ENCODE measurements around the gene CLK1.
"Not testable (repeated sequence)": the region's sequence is repeated elsewhere in the genome, so short reads cannot be mapped to it uniquely, and the experiment has no call there.

The CLK1 gene

GRCh38 chr2:200864176-200865034 is at the start of gene CLK1:
Gene CLK1 (minus strand): TSS chr2:200864658. CDS start chr2:200861862, 2,796 bp downstream.
- in situ Hi-C loops (cut with MboI; ENCODE audit: low sequenced_read_pairs), result no loop called here

GRCh38 chr2:200913654-200914053 is 49.2 kb upstream of the CLK1 start:
- in situ Hi-C loops (cut with MboI; ENCODE audit: low sequenced_read_pairs), result no loop called here

GRCh38 chr2:200909958-200910357 is 45.5 kb upstream of the CLK1 start:
- in situ Hi-C loops (cut with MboI; ENCODE audit: low sequenced_read_pairs), result loop anchor here (10.0 kb wide), 1 partner anchor 275 kb away; the partner anchor contains the start of gene CASP10

- in situ Hi-C loops (cut with MboI; ENCODE audit: low sequenced_read_pairs), result loop anchor here (10.0 kb wide), 1 partner anchor 279 kb away; the partner anchor contains the start of gene CASP10
These were observed 41.3 kb upstream of the CLK1 start for GRCh38 chr2:200905618-200906296.

- in situ Hi-C loops (cut with MboI; ENCODE audit: low sequenced_read_pairs), result loop anchor here (10.0 kb wide), 1 partner anchor 283 kb away; the partner anchor contains the start of gene CASP10
These were observed 37.1 kb upstream of the CLK1 start for GRCh38 chr2:200901459-200902072.

- in situ Hi-C loops (cut with MboI; ENCODE audit: low sequenced_read_pairs), result no loop called here
These were observed 35.0 kb upstream of the CLK1 start for GRCh38 chr2:200899482-200899881.

- in situ Hi-C loops (cut with MboI; ENCODE audit: low sequenced_read_pairs), result no loop called here
These were observed 24.5 kb upstream of the CLK1 start, which contains the start of the genes NIF3L1 and PPIL3 for GRCh38 chr2:200888704-200889625. Gene NIF3L1 (plus strand): TSS chr2:200889371. CDS start chr2:200891944, 2,573 bp downstream. Gene PPIL3 (minus strand): TSS chr2:200889077. CDS start chr2:200887615, 1,462 bp downstream.

- in situ Hi-C loops (cut with MboI; ENCODE audit: low sequenced_read_pairs), result not testable (repeated sequence)
These were observed 17.3 kb upstream of the CLK1 start for GRCh38 chr2:200881715-200882249.

- in situ Hi-C loops (cut with MboI; ENCODE audit: low sequenced_read_pairs), result no loop called here
These were observed 13.9 kb upstream of the CLK1 start for GRCh38 chr2:200878289-200878880.

GRCh38 chr2:200877443-200877842 is 13.0 kb upstream of the CLK1 start:
- in situ Hi-C loops (cut with MboI; ENCODE audit: low sequenced_read_pairs), result no loop called here

- in situ Hi-C loops (cut with MboI; ENCODE audit: low sequenced_read_pairs), result no loop called here
These were observed 9.1 kb upstream of the CLK1 start for GRCh38 chr2:200873560-200873959.

GRCh38 chr2:200871151-200871550 is 6.7 kb upstream of the CLK1 start:
- in situ Hi-C loops (cut with MboI; ENCODE audit: low sequenced_read_pairs), result no loop called here

- in situ Hi-C loops (cut with MboI; ENCODE audit: low sequenced_read_pairs), result no loop called here
These were observed 4.6 kb upstream of the CLK1 start for GRCh38 chr2:200869014-200869413.

- in situ Hi-C loops (cut with MboI; ENCODE audit: low sequenced_read_pairs), result no loop called here
These were observed 679 bp downstream of the CLK1 start for GRCh38 chr2:200863782-200864175.

GRCh38 chr2:200862532-200863000 is 1.9 kb downstream of the CLK1 start:
- in situ Hi-C loops (cut with MboI; ENCODE audit: low sequenced_read_pairs), result no loop called here

GRCh38 chr2:200861617-200862155 is 2.8 kb downstream of the CLK1 start:
- in situ Hi-C loops (cut with MboI; ENCODE audit: low sequenced_read_pairs), result no loop called here

GRCh38 chr2:200860092-200860795 is 4.2 kb downstream of the CLK1 start:
- in situ Hi-C loops (cut with MboI; ENCODE audit: low sequenced_read_pairs), result no loop called here

- in situ Hi-C loops (cut with MboI; ENCODE audit: low sequenced_read_pairs), result no loop called here
These were observed 7.7 kb downstream of the CLK1 start for GRCh38 chr2:200856806-200857205.
